H7 (cell line): ENCODE data around the gene ARHGAP22. TPM values are rescaled to one million over a fixed set of nuclear protein-coding genes. Genes with fewer than 3 reads are reported as not detected.

ENCODE experiments used
- DNase-seq: peaks from one replicate; pipeline ENCODE4 v3.0.0; 2012
- H3K27me3 ChIP-seq: 2 replicates; pipeline ENCODE4 v1.6.0; 2011; ENCODE audit warnings: mild to moderate bottlenecking, low read length; ENCODE audit not compliant: control insufficient read depth, insufficient read depth
- H3K36me3 ChIP-seq: replicated peaks from 2 replicates; pipeline ENCODE4 v1.5.1; 2011; ENCODE audit warnings: low read length; ENCODE audit not compliant: control insufficient read depth, insufficient read depth
- H3K4me3 ChIP-seq: 2 replicates; pipeline ENCODE4 v1.5.1; 2011; ENCODE audit warnings: low read depth, mild to moderate bottlenecking, control low read depth, low read length, moderate library complexity; ENCODE audit not compliant: insufficient read depth
- total RNA-seq: library from RNA; depleted of rRNA; stranded (reverse); fragments of >200 nt; shearing (Covaris generic); gene quantifications from 2 replicates; pipeline ENCODE4 v1.2.3, GENCODE V29; 2014

The ARHGAP22 gene
- total RNA-seq, 1 experiment from 2014 or later = 9.1 TPM

DNA sequence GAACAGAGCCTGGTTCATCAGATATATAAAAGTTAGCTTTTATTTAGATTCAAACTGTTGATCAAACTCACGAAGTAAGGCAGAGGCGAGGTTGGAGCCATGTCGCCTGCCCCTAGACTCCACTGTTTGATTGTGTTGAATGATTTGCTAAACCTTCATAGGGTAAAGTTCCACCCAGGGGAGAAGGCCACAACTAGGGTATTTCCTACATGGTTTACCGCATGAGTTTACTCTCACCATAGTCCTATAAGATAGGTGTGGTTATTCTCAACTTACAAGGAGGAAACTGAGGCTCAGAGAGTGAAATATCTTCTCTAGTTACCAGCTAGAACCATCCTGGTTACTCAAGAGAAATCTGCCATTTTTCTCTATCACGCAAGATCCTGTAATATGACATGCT, 31.8 kb downstream of the ARHGAP22 start:
- DNase-seq = no peak
- H3K27me3 ChIP-seq = no peaks in the 10 kb centered on the region
- no peaks in the 10 kb centered on the region for H3K36me3 ChIP-seq
- no peak overlapping the region for H3K4me3 ChIP-seq

DNA sequence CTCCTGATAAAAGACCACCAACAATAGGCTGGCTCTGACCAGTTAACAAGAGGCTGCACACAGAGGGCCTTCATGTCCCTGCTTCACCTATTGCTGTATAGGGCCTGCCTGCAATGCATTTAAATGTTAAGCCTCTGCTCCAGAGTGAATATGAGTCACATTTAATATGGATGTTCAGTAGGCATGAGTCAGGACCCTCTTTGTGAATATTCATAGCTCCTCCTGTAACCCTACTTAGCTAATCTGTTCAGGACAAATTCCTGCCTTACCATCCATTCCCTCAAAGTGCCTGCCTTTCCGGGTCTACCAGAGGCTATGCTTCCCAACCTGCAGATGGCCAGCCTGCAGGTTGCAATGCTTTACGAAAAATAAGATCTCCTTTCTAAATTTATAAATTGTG, 32.5 kb downstream of the ARHGAP22 start:
- H3K27me3 ChIP-seq = no peaks in the 10 kb centered on the region
- no peak for DNase-seq
- H3K4me3 ChIP-seq = no peak overlapping the region
- no peaks in the 10 kb centered on the region for H3K36me3 ChIP-seq

DNA sequence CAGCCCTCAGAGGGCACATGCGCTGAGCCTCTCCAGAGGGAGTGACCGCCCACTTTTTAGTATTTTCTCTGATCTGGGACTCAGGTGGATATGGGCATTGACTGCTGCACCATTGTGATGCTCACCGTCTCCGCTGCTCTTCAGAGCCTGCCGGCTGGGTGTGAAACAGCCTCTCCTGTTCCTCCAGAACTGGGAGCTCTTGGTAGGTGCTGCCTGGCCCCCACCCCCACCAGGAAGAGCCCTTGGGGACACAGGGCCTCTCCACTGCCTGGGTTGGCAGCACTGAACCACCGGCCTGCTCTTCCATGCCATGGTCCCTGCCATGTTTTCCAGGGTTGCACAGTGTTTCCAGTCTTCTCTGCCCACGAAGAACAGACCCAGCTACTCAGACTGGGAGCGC, 36.3 kb downstream of the ARHGAP22 start:
- Histone ChIP-seq H3K4me3 (no peak overlapping the region), H3K27me3 (no peaks in the 10 kb centered on the region), H3K36me3 (no peaks in the 10 kb centered on the region)
- DNase-seq = no peak

DNA sequence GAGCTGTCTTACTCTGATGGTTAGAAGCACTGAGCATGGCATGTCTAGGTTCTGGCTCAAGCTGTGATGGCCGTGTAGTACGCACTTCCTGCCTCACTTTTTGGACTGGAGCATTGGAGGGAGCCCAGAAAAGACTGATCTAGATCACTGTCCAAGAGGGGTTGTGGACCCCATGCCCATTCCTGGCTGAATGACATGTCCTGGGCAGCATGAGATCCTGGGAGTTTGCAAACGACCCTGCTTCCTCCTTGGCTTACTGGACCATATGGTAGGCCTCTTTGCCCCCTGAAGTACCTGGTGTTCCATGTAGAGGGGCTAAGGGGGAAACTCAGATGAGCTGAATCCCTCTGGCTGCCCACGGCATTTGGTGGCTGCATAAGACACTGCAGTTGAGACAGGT, 36.7 kb downstream of the ARHGAP22 start:
- Histone ChIP-seq H3K4me3 (no peak overlapping the region), H3K27me3 (no peaks in the 10 kb centered on the region), H3K36me3 (no peaks in the 10 kb centered on the region)
- no peak for DNase-seq

DNA sequence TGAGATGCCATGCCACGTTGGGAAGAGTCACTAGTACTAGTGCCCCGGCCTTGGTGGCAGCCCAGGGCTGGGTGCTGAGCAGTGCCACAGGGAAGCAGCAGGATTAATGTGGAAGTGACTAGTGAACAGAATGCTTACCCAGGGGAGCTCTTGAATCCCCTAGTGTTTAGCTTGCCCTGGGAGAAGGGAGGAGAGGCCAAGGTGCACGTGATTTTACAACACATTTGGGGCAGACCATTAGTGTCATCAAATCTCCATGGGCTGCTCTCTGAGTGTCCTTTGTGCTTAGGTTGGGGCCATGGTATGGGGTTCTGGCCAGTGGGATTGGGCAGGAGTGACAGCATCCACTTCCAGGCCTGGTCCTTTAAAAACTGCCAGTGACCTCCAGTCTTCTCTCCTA, 37.5 kb downstream of the ARHGAP22 start:
- Histone ChIP-seq H3K27me3 (no peaks in the 10 kb centered on the region), H3K36me3 (no peaks in the 10 kb centered on the region), H3K4me3 (no peak overlapping the region)
- no peak for DNase-seq

DNA sequence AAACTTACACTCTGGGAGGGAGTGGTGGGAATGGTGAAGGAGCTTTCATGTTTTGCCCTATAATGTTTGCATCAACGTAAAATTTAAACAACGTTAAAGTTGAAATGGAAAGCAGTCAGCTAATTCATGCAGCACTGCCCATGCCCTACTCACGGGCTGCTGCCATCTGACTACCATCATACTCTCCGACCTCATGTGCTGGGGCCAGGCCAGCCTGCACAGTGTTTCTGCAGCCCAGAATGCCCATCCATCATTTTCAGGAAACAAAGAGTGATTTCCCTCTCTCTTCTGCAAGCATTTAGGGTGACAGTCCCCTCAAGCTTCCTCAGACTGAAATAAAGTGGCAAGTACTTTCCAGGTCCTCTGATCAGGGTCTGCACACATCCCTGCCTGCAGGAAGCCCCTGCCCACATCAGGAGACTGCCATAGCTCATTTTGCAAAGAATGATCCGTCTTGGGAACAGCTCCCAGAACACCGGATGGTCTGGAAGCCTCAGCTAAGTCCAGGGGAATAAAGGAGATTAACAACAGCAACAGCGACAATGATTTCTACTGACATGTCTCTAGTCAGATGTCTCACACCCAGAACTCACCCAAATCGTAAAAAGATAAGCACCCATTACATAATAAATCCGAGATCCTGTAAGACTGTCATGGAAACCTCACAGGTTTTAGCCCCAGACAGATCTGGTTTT, 40.3 kb downstream of the ARHGAP22 start:
- no peak for DNase-seq
- H3K4me3 ChIP-seq = no peak overlapping the region

DNA sequence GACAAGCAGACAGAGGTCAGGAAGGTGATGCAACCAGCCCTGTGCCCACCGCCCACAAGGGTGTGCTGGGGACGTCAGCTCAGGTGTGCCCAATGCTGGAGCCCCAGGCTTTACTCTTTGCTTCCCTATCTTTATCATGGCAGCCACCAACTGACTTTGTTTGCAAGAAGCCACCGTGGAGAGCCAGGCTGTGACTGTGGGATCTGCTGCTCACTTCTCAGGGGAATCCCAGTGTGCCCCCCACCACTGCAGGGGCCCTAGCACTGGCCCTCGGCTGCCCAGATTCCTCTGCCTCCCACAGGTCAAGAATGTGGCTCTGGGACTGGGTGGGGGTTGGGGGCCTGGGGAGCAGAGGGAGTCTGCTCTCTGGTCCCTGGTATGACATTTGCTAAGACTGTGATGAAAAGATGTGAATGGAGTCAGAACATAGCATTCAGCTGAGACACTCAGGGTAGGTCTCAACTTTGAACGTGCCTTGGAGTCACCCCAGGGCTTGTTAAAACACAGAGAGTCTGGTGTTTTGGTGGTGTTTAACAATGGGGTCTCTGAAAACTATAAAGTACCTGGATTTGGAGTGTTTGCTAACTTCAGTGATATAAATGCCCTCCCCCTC, 47.3 kb downstream of the ARHGAP22 start:
- Histone ChIP-seq H3K27me3 (no peaks in the 10 kb centered on the region), H3K36me3 (no peaks in the 10 kb centered on the region), H3K4me3 (no peak overlapping the region)
- no peak for DNase-seq

More for the DNA sequence above, 40.3 kb downstream of the ARHGAP22 start:
- Histone ChIP-seq H3K27me3 (no peaks in the 10 kb centered on the region), H3K36me3 (no peaks in the 10 kb centered on the region)

DNA sequence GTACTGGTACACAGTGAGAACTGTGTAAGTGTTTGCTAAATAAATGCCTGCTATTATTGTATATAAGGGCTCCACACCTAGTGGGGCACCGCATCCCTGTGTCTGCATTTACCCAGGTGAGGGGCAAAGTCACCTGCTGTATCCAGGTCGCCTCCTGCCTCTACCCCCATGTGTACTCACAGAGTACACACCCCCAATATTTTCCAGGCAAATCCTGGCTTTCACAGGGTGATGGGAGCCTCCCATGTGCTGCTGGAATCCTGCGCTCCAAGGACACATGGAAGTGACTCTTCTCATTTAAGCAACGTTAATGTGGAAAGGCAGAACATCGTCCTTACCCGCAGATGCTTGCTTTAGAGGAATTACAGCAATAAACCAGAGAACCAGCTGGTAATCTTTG, 48.2 kb downstream of the ARHGAP22 start:
- no peaks in the 10 kb centered on the region for H3K27me3 ChIP-seq
- H3K36me3 ChIP-seq = no peaks in the 10 kb centered on the region
- no peak for DNase-seq
- H3K4me3 ChIP-seq = no peak overlapping the region

DNA sequence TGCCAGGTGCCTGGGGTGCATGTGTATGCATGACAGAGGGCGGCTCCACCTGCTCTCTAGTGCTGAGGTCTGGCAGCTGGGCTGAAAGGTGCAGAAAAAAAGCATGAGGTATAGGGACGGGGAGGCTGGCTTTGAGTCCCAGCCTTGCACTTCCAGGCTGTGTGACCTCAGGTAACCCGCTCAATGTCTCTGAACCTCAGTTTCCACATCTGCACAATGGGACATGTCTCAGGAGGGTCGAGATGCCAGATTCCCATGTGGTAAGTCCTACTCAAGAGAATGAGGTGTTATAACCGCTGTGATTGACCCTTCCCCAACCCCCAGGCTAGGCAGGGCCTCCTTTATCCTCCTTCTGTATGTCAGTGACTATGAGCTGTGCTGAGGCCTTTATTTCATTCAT, 48.8 kb downstream of the ARHGAP22 start:
- no peak for DNase-seq

DNA sequence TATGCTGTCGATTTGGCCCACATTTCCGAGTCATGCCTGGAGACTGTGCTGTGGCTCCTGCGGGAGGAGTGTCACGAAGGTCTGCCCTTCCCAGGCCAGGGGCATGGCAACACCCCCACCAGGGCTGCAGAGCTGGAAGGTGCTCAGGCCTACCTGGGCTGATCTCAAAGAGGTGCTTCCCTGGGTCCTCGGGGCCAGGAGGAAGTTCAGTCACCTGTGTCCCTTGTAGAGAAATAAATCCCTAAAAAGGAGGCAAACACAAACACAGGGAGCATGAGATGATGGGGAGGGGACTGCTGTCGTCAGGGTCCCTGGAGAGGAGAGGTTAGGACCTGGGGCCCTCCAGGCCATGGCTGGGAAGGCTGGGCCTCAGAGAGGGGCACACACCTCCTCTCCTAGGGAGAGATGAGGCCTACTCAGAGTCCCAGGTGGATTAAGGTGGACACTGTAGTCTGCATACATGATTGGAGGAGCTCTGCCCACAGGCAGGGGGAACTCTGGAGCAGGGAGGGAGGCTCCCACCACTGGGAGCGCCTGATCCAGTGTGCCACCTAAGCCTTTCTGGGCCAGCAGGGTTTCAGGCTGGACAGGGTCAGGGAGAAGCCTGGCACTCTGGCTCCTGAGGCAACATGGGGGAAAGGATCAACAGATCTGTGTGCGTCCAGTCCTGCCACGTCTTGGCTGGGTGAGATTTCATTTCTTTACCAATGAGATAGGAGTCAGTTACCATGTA, 49.4 kb downstream of the ARHGAP22 start:
- peak; percentile 63 for DNase-seq
- H3K4me3 ChIP-seq = no peak overlapping the region
- H3K36me3 ChIP-seq = no peaks in the 10 kb centered on the region
- H3K27me3 ChIP-seq = no peaks in the 10 kb centered on the region

More for the DNA sequence above, 48.8 kb downstream of the ARHGAP22 start:
- Histone ChIP-seq H3K27me3 (no peaks in the 10 kb centered on the region), H3K36me3 (no peaks in the 10 kb centered on the region), H3K4me3 (no peak overlapping the region)

DNA sequence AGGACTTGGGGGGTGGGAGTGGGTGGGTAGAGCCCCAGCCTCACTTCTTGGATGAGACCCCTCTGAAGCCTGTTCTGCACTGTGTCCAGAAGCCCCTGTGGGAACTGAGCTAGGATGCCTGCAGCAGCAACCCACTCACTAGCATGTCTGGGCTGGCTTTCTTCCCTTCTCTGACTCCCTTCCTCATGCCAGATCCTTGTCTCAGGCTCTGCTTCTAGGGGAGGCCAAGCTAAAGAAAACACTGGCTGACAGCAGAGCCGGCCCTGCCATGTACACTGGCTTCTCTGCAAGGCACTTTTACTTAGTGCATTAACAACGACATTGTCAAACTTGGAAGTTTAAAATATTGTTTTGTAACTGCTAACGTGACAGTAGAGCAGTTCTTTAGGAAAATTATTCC, 50.2 kb downstream of the ARHGAP22 start:
- DNase-seq = no peak

DNA sequence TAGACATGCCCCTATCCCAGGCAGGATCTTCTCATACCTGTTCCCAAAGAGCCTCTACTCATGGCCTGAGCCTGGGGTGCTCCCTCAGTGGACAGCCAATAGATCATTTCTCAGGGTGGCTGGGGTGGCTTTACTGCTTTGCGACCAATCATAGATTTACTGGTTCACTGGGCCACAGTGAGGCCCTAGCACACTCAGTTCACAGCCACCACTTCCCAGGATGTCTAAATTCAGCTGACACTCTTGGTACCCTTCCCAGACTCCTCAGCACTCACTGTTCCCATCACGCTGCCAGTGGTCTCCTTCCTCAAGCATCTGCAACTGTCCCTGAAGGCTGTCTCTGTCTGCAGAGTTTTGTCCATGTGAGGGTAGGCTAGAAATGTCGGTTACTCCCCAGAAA, 50.6 kb downstream of the ARHGAP22 start:
- Histone ChIP-seq H3K4me3 (no peak overlapping the region), H3K27me3 (no peaks in the 10 kb centered on the region), H3K36me3 (no peaks in the 10 kb centered on the region)
- DNase-seq = no peak

More for the DNA sequence above, 50.2 kb downstream of the ARHGAP22 start:
- Histone ChIP-seq H3K36me3 (no peaks in the 10 kb centered on the region), H3K4me3 (no peak overlapping the region), H3K27me3 (no peaks in the 10 kb centered on the region)

DNA sequence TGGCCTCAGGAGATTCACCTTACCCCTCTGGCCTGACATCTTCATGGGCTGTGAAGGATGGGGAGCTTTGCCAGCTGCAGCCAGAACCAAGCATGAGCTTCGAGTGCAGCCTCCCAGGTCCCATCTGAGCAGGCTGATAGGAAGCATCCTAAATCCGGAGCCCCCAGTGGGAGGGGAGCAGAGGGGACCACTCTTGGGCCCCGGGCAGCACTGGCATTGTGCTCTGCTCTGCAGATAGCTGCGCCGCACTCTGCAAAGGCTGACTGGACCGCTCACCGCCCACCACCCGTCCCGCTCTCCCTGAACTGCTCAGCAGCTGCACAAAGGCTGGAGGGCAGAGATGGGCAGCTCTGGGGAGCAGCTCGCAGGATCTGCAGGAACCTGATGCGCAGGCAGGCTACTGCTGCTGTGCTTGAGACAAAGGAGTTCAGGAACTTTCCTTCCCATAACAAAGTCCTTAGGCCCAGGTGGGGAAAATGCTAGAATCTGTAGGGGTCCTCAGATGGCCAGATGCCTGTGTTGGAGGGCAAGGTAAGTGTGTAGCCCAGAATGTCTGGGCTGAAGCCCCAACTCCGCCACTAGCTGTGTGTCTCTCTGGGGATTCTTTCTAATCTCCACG, 51.8 kb downstream of the ARHGAP22 start:
- H3K36me3 ChIP-seq = no peaks in the 10 kb centered on the region
- DNase-seq = peak; percentile 62
- no peaks in the 10 kb centered on the region for H3K27me3 ChIP-seq
- no peak overlapping the region for H3K4me3 ChIP-seq

DNA sequence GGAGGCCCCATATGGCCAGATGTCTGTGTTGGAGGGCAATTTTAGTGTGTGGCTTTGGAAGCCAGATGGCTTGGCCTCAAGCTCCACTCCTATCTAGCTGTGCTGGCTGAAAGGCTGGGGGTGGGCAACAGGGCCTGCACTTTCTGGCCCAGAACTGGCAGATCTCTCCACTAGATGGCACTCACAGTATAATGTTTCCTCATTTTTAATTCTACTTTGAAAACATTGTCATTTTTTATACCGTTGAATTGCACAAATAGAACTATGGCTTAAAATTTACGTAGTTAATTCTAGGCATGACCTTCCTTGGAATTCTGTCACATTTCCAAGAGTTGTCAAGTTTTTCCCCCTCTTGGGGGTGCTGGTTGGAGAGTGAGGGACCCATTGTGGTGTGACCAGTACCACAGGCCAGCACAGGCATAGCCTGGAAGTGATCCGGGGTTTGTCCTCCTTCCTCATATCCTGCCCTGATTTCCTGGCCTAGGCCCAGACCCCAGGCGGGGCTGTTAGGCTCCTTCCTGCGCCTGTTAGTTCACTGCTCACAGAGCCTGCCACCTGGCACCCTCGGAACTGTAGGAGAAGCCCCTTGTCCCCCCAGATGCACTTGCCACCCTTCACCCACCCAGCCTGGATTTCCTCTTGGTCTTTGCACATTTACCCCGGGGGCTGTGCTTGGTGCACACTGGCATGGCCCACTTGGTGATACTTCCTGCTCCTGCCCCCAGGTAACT, 52.8 kb downstream of the ARHGAP22 start:
- Histone ChIP-seq H3K27me3 (no peaks in the 10 kb centered on the region), H3K4me3 (no peak overlapping the region), H3K36me3 (no peaks in the 10 kb centered on the region)
- peak; percentile 84 for DNase-seq
